Measurements from ENCODE around the gene VAV3. TPM values are rescaled to one million over a fixed set of nuclear protein-coding genes. Genes with fewer than 3 reads are reported as not detected.

The VAV3 gene
- total and polyA plus RNA-seq, 2 of the 13 experiments (the other 11 are each of a cell fraction or from before 2014, with no cell fraction given), result 15.9 to 29.8 TPM

DNA sequence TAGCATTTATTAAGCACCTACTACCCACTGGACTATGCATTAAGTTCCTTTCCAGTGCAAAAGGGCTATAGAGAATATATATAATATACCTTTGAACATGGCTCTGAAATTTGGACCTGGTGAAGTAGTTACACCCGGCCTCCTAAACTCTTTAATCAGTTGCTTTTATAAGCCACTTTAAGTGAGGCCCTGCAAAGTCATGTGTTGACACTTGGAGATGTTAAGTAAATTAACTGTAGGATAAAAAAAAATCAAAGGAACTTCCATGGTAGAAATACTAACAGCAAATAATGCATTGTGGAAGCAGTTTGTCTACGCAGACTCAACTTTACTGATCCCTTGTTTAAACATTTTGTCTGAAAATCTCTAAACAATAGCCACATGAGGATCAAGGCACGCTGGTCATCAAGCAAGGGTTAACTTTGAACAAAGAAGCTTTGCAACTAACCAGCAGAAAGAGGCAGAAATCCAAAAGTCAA lies 283.9 kb downstream of the VAV3 start (continued):
- TF ChIP-seq ZZZ3 (CRISPR knock-in tag; IDR thresholded peaks at IDR 0.05; ENCODE audit: borderline replicate concordance) (no peak), BCL6 (CRISPR knock-in tag; IDR thresholded peaks at IDR 0.05) (peak; percentile 79), U2AF1 (optimal IDR thresholded peaks at IDR 0.05; ENCODE audit: low read depth, low read length) (no peak), SSRP1 (CRISPR knock-in tag; IDR thresholded peaks at IDR 0.05) (no peak), HNF4A (CRISPR knock-in tag; IDR thresholded peaks at IDR 0.05) (peak; percentile 51; the same call in 1 of the 2 replicates), HDAC1 (CRISPR knock-in tag; IDR thresholded peaks at IDR 0.05) (peak; percentile 55; the same call in 1 of the 2 replicates), KDM3A (CRISPR knock-in tag; IDR thresholded peaks at IDR 0.05; ENCODE audit: low read depth) (0 out of 2 replicates have a peak, but pooled peaks have one; percentile 14), TCF7L2 (IDR thresholded peaks at IDR 0.05; ENCODE audit: low read depth, low read length) (peak; percentile 93), ZNF34 (CRISPR knock-in tag; IDR thresholded peaks at IDR 0.05; ENCODE audit: borderline replicate concordance) (no peak), SOX6 (IDR thresholded peaks at IDR 0.05) (no peak), SOX6 (CRISPR knock-in tag; IDR thresholded peaks at IDR 0.05) (peak; percentile 97), ZNF329 (CRISPR knock-in tag; IDR thresholded peaks at IDR 0.05; ENCODE audit: low read depth) (no peak), ETV5 (CRISPR knock-in tag; IDR thresholded peaks at IDR 0.05; ENCODE audit: borderline replicate concordance) (no peak), LCORL (IDR thresholded peaks at IDR 0.05) (no peak), LCORL (CRISPR knock-in tag; IDR thresholded peaks at IDR 0.05) (no peak), ZNF24 (IDR thresholded peaks at IDR 0.05) (no peak), TEAD3 (CRISPR knock-in tag; optimal IDR thresholded peaks at IDR 0.05; ENCODE audit: borderline replicate concordance) (peak; percentile 30), TAF1 (CRISPR knock-in tag; IDR thresholded peaks at IDR 0.05) (no peak; the same call in 1 of the 2 replicates), ZNF333 (CRISPR knock-in tag; IDR thresholded peaks at IDR 0.05; ENCODE audit: borderline replicate concordance) (no peak), ZNF678 (CRISPR knock-in tag; IDR thresholded peaks at IDR 0.05) (no peak)
- TF ChIP-seq, protein P1, sequence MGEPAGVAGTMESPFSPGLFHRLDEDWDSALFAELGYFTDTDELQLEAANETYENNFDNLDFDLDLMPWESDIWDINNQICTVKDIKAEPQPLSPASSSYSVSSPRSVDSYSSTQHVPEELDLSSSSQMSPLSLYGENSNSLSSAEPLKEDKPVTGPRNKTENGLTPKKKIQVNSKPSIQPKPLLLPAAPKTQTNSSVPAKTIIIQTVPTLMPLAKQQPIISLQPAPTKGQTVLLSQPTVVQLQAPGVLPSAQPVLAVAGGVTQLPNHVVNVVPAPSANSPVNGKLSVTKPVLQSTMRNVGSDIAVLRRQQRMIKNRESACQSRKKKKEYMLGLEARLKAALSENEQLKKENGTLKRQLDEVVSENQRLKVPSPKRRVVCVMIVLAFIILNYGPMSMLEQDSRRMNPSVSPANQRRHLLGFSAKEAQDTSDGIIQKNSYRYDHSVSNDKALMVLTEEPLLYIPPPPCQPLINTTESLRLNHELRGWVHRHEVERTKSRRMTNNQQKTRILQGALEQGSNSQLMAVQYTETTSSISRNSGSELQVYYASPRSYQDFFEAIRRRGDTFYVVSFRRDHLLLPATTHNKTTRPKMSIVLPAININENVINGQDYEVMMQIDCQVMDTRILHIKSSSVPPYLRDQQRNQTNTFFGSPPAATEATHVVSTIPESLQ (CRISPR knock-in tag; conservative IDR thresholded peaks at IDR 0.05), result no peak; the same call in 1 of the 2 replicates
- TF ChIP-seq, protein P2, sequence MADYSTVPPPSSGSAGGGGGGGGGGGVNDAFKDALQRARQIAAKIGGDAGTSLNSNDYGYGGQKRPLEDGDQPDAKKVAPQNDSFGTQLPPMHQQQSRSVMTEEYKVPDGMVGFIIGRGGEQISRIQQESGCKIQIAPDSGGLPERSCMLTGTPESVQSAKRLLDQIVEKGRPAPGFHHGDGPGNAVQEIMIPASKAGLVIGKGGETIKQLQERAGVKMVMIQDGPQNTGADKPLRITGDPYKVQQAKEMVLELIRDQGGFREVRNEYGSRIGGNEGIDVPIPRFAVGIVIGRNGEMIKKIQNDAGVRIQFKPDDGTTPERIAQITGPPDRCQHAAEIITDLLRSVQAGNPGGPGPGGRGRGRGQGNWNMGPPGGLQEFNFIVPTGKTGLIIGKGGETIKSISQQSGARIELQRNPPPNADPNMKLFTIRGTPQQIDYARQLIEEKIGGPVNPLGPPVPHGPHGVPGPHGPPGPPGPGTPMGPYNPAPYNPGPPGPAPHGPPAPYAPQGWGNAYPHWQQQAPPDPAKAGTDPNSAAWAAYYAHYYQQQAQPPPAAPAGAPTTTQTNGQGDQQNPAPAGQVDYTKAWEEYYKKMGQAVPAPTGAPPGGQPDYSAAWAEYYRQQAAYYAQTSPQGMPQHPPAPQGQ (CRISPR knock-in tag; IDR thresholded peaks at IDR 0.05; ENCODE audit: borderline replicate concordance), result no peak
- TF ChIP-seq, protein P3, sequence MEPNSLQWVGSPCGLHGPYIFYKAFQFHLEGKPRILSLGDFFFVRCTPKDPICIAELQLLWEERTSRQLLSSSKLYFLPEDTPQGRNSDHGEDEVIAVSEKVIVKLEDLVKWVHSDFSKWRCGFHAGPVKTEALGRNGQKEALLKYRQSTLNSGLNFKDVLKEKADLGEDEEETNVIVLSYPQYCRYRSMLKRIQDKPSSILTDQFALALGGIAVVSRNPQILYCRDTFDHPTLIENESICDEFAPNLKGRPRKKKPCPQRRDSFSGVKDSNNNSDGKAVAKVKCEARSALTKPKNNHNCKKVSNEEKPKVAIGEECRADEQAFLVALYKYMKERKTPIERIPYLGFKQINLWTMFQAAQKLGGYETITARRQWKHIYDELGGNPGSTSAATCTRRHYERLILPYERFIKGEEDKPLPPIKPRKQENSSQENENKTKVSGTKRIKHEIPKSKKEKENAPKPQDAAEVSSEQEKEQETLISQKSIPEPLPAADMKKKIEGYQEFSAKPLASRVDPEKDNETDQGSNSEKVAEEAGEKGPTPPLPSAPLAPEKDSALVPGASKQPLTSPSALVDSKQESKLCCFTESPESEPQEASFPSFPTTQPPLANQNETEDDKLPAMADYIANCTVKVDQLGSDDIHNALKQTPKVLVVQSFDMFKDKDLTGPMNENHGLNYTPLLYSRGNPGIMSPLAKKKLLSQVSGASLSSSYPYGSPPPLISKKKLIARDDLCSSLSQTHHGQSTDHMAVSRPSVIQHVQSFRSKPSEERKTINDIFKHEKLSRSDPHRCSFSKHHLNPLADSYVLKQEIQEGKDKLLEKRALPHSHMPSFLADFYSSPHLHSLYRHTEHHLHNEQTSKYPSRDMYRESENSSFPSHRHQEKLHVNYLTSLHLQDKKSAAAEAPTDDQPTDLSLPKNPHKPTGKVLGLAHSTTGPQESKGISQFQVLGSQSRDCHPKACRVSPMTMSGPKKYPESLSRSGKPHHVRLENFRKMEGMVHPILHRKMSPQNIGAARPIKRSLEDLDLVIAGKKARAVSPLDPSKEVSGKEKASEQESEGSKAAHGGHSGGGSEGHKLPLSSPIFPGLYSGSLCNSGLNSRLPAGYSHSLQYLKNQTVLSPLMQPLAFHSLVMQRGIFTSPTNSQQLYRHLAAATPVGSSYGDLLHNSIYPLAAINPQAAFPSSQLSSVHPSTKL (CRISPR knock-in tag; IDR thresholded peaks at IDR 0.05), result peak; percentile 82
- TF ChIP-seq, protein P4, sequence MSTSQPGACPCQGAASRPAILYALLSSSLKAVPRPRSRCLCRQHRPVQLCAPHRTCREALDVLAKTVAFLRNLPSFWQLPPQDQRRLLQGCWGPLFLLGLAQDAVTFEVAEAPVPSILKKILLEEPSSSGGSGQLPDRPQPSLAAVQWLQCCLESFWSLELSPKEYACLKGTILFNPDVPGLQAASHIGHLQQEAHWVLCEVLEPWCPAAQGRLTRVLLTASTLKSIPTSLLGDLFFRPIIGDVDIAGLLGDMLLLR (CRISPR knock-in tag; IDR thresholded peaks at IDR 0.05), result no peak
